ENCODE data around the gene EYA2. TPM values are rescaled to one million over a fixed set of nuclear protein-coding genes. Genes with fewer than 3 reads are reported as not detected.

The EYA2 gene
- total and polyA plus RNA-seq, 4 donors = 0.17 to 0.54 (median 0.23) TPM; not detected in 1

GRCh38 chr20:47225458-47225857 lies 330.8 kb downstream of the EYA2 start (continued):
- TF ChIP-seq TAF1 (conservative IDR thresholded peaks at IDR 0.05) (no peak), ATF3 (IDR thresholded peaks at IDR 0.05) (no peak), RXRA (IDR thresholded peaks at IDR 0.05) (no peak)

- H3K27me3 ChIP-seq (ENCODE audit: control insufficient read depth in 4 of 4, insufficient read depth in 4 of 4, low read length in 3 of 4) = no peaks in the 10 kb centered on the region
- no peaks in the 10 kb centered on the region for H3K9me3 ChIP-seq (ENCODE audit: control insufficient read depth in 4 of 4, low read length in 3 of 4)
- no peak for TF ChIP-seq FOXA1 (IDR thresholded peaks at IDR 0.05)
- TF ChIP-seq FOXA2 (IDR thresholded peaks at IDR 0.05) = no peak
- no peak for TF ChIP-seq ZBTB33 (IDR thresholded peaks at IDR 0.05)
- no peak for TF ChIP-seq HNF4G (IDR thresholded peaks at IDR 0.05)
- no peak for TF ChIP-seq REST (IDR thresholded peaks at IDR 0.05)
- no peak for TF ChIP-seq HNF4A (conservative IDR thresholded peaks at IDR 0.05)
- no peak for TF ChIP-seq SP1 (IDR thresholded peaks at IDR 0.05)
- no peak overlapping the region for H3K9ac ChIP-seq (ENCODE audit: low read depth in 1 of 2, low read length in 2 of 2)
- WGBS = 93% methylated on average over 7 of the region's 7 CpGs
- H3K27ac ChIP-seq (ENCODE audit: low read depth in 1 of 2, low read length in 2 of 2) = no peak overlapping the region
- peaks cover 0 to 7% (median 3%) of the 10 kb centered on the region in 4 donors for H3K4me1 ChIP-seq (ENCODE audit: control insufficient read depth in 4 of 4, insufficient read depth in 4 of 4, low read length in 3 of 4)
- H3K4me3 ChIP-seq (ENCODE audit: low read depth in 1 of 3, low read length in 3 of 3) = no peak overlapping the region
- DNase-seq (ENCODE audit: low spot score) = no peak
- peaks cover 7 to 24% (median 19%) of the 10 kb centered on the region in 4 donors for H3K36me3 ChIP-seq (ENCODE audit: control insufficient read depth in 4 of 4, insufficient read depth in 3 of 4, low read depth in 1 of 4, low read length in 3 of 4)
These were observed 332.5 kb downstream of the EYA2 start for GRCh38 chr20:47227119-47227518.

- DNase-seq (ENCODE audit: low spot score) = no peak
- no peak overlapping the region for H3K4me3 ChIP-seq (ENCODE audit: low read depth in 1 of 3, low read length in 3 of 3)
- H3K9me3 ChIP-seq (ENCODE audit: control insufficient read depth in 4 of 4, low read length in 3 of 4) = no peaks in the 10 kb centered on the region
- H3K27ac ChIP-seq (ENCODE audit: low read depth in 1 of 2, low read length in 2 of 2) = no peak overlapping the region
- H3K4me1 ChIP-seq (ENCODE audit: control insufficient read depth in 4 of 4, insufficient read depth in 4 of 4, low read length in 3 of 4) = peaks cover 0 to 7% (median 3%) of the 10 kb centered on the region in 4 donors
- TF ChIP-seq EGR1 (IDR thresholded peaks at IDR 0.05; ENCODE audit: low read depth in 2 of 2) (no peak), YY1 (IDR thresholded peaks at IDR 0.05) (no peak), REST (IDR thresholded peaks at IDR 0.05) (no peak), GABPA (IDR thresholded peaks at IDR 0.05 in 1 of 2, conservative IDR thresholded peaks at IDR 0.05 in 1 of 2) (no peak), RAD21 (IDR thresholded peaks at IDR 0.05) (no peak), CTCF (IDR thresholded peaks at IDR 0.05; ENCODE audit: low read depth, low read length, missing input control) (no peak), FOXA2 (IDR thresholded peaks at IDR 0.05) (no peak)
- no peak overlapping the region for H3K9ac ChIP-seq (ENCODE audit: low read depth in 1 of 2, low read length in 2 of 2)
- H3K27me3 ChIP-seq (ENCODE audit: control insufficient read depth in 4 of 4, insufficient read depth in 4 of 4, low read length in 3 of 4) = no peaks in the 10 kb centered on the region
- peaks cover 7 to 24% (median 18%) of the 10 kb centered on the region in 4 donors for H3K36me3 ChIP-seq (ENCODE audit: control insufficient read depth in 4 of 4, insufficient read depth in 3 of 4, low read depth in 1 of 4, low read length in 3 of 4)
- 71% methylated on average over 9 of the region's 9 CpGs for WGBS
These were observed 332.9 kb downstream of the EYA2 start for GRCh38 chr20:47227576-47227975.
